Thymus (tissue), 11 donors: ENCODE data around the gene CAMSAP2. TPM values are rescaled to one million over a fixed set of nuclear protein-coding genes. Genes with fewer than 3 reads are reported as not detected.

ENCODE experiments used
- DNase-seq, 9 donors: peaks; one replicate each; pipeline ENCODE4 v3.0.0-alpha.2; 2013; ENCODE audit warnings: low spot score in 9 of 9, low read depth in 6 of 9, missing footprints in 1 of 9
- H3K27ac ChIP-seq, 2 donors: one replicate each; pipeline ENCODE4 v1.5.1; 2013; ENCODE audit warnings: control low read depth in 1 of 2, low read depth in 1 of 2, low read length in 1 of 2, mild to moderate bottlenecking in 1 of 2, moderate library complexity in 1 of 2
- H3K27me3 ChIP-seq, 2 donors: one replicate each; pipeline ENCODE4 v1.5.1; 2013; ENCODE audit warnings: low read length in 1 of 2; ENCODE audit not compliant: control insufficient read depth in 2 of 2, insufficient read depth in 1 of 2
- H3K36me3 ChIP-seq, 2 donors: one replicate each; pipeline ENCODE4 v1.5.1; 2013; ENCODE audit warnings: low read length in 1 of 2, mild to moderate bottlenecking in 1 of 2, moderate library complexity in 1 of 2; ENCODE audit not compliant: control insufficient read depth in 2 of 2, insufficient read depth in 2 of 2
- H3K4me1 ChIP-seq, 2 donors: one replicate each; pipeline ENCODE4 v1.5.1; 2013; ENCODE audit warnings: low read length in 2 of 2; ENCODE audit not compliant: control insufficient read depth in 2 of 2, insufficient read depth in 2 of 2
- H3K4me3 ChIP-seq, 2 donors: one replicate each; pipeline ENCODE4 v1.5.1; 2013; ENCODE audit warnings: low read length in 2 of 2, control low read depth in 1 of 2, mild to moderate bottlenecking in 1 of 2
- H3K9me3 ChIP-seq, 2 donors: one replicate each; pipeline ENCODE4 v1.5.1; 2013; ENCODE audit warnings: low read length in 1 of 2, mild to moderate bottlenecking in 1 of 2; ENCODE audit not compliant: control insufficient read depth in 2 of 2, insufficient read depth in 1 of 2
- WGBS: extraction: QIAGEN DNeasy Blood & Tissue Kit; methylation state at CpG from one replicate; pipeline ENCODE4 v1.1.7; 2013; 5-methylcytosine and 5-hydroxymethylcytosine counted together
- polyA plus RNA-seq: library from polyadenylated mRNA; stranded (reverse); fragments of 200-250 nt; gene quantifications from one replicate; pipeline ENCODE4 v1.2.3, GENCODE V29; 2013
- total RNA-seq: library from RNA; stranded (reverse); fragments of 120-200 nt; gene quantifications from one replicate; pipeline ENCODE4 v1.2.4, GENCODE V29; 2013
- donor health status: healthy.

CAMSAP2 gene
- total and polyA plus RNA-seq, 2 donors, result 6.5 to 9.2 TPM

GRCh38 chr1:200901350-200901749 lies 162.7 kb downstream of the CAMSAP2 start:
- DNase-seq, result no peak
- Histone ChIP-seq H3K9me3 (peaks cover 0 to 5% of the 10 kb centered on the region in 2 donors), H3K27ac (no peak overlapping the region), H3K27me3 (peaks cover 0 to 2% of the 10 kb centered on the region in 2 donors), H3K4me1 (peaks cover 0 to 6% of the 10 kb centered on the region in 2 donors), H3K36me3 (no peaks in the 10 kb centered on the region), H3K4me3 (no peak overlapping the region)
- WGBS, result 100% methylated on average over 5 of the region's 5 CpGs

- no peak for DNase-seq
- H3K4me1 ChIP-seq, result peaks cover 0 to 8% of the 10 kb centered on the region in 2 donors
- no peaks in the 10 kb centered on the region for H3K36me3 ChIP-seq
- WGBS, result 92% methylated on average over 8 of the region's 8 CpGs
- no peak overlapping the region for H3K4me3 ChIP-seq
- H3K27me3 ChIP-seq, result peaks cover 0 to 2% of the 10 kb centered on the region in 2 donors
- H3K27ac ChIP-seq, result no peak overlapping the region
- peaks cover 0 to 1% of the 10 kb centered on the region in 2 donors for H3K9me3 ChIP-seq
Observed at GRCh38 chr1:200901796-200902444, 163.2 kb downstream of the CAMSAP2 start.

GRCh38 chr1:200903793-200904192 lies 165.1 kb downstream of the CAMSAP2 start:
- Histone ChIP-seq H3K27me3 (no peaks in the 10 kb centered on the region), H3K4me1 (peaks cover 0 to 7% of the 10 kb centered on the region in 2 donors), H3K36me3 (no peaks in the 10 kb centered on the region), H3K4me3 (no peak overlapping the region), H3K27ac (no peak overlapping the region), H3K9me3 (peaks cover 0 to 1% of the 10 kb centered on the region in 2 donors)
- no peak for DNase-seq
- 95% methylated on average over 5 of the region's 5 CpGs for WGBS

- Histone ChIP-seq H3K4me3 (no peak overlapping the region), H3K27ac (no peak overlapping the region), H3K27me3 (peaks cover 0 to 2% of the 10 kb centered on the region in 2 donors), H3K9me3 (peaks cover 0 to 1% of the 10 kb centered on the region in 2 donors), H3K36me3 (no peaks in the 10 kb centered on the region), H3K4me1 (peaks cover 0 to 7% of the 10 kb centered on the region in 2 donors)
- no peak for DNase-seq
Observed at GRCh38 chr1:200904772-200905171, 166.1 kb downstream of the CAMSAP2 start.

GRCh38 chr1:200905411-200906052 lies 166.8 kb downstream of the CAMSAP2 start:
- WGBS, result 50% methylated on average over 4 of the region's 4 CpGs
- Histone ChIP-seq H3K4me1 (peaks cover 0 to 7% of the 10 kb centered on the region in 2 donors), H3K4me3 (no peak overlapping the region), H3K36me3 (no peaks in the 10 kb centered on the region), H3K27ac (no peak overlapping the region), H3K9me3 (peaks cover 0 to 1% of the 10 kb centered on the region in 2 donors), H3K27me3 (peaks cover 0 to 2% of the 10 kb centered on the region in 2 donors)
- DNase-seq, result peak in 3 of 9 donors; percentile 28 to 65 (median 39)

GRCh38 chr1:200906491-200906890 lies 167.8 kb downstream of the CAMSAP2 start:
- no peaks in the 10 kb centered on the region for H3K36me3 ChIP-seq
- peaks cover 0 to 1% of the 10 kb centered on the region in 2 donors for H3K9me3 ChIP-seq
- peaks cover 0 to 7% of the 10 kb centered on the region in 2 donors for H3K4me1 ChIP-seq
- peaks cover 0 to 2% of the 10 kb centered on the region in 2 donors for H3K27me3 ChIP-seq
- no peak for DNase-seq
- no peak overlapping the region for H3K27ac ChIP-seq
- H3K4me3 ChIP-seq, result no peak overlapping the region
- 99% methylated on average over 2 of the region's 2 CpGs for WGBS

- peaks cover 0 to 2% of the 10 kb centered on the region in 2 donors for H3K27me3 ChIP-seq
- peaks cover 0 to 7% of the 10 kb centered on the region in 2 donors for H3K4me1 ChIP-seq
- no peak overlapping the region for H3K27ac ChIP-seq
- H3K4me3 ChIP-seq, result no peak overlapping the region
- no peak for DNase-seq
- 92% methylated on average over 5 of the region's 5 CpGs for WGBS
- H3K36me3 ChIP-seq, result no peaks in the 10 kb centered on the region
- peaks cover 0 to 1% of the 10 kb centered on the region in 2 donors for H3K9me3 ChIP-seq
Observed at GRCh38 chr1:200907611-200908097, 169.0 kb downstream of the CAMSAP2 start.

GRCh38 chr1:200908191-200908868 lies 169.6 kb downstream of the CAMSAP2 start:
- Histone ChIP-seq H3K27me3 (peaks cover 0 to 2% of the 10 kb centered on the region in 2 donors), H3K4me1 (peaks cover 0 to 7% of the 10 kb centered on the region in 2 donors), H3K4me3 (no peak overlapping the region), H3K27ac (no peak overlapping the region), H3K36me3 (no peaks in the 10 kb centered on the region), H3K9me3 (peaks cover 0 to 1% of the 10 kb centered on the region in 2 donors)
- 95% methylated on average over 6 of the region's 6 CpGs for WGBS
- no peak for DNase-seq

GRCh38 chr1:200909071-200909470 lies 170.4 kb downstream of the CAMSAP2 start:
- peaks cover 0 to 7% of the 10 kb centered on the region in 2 donors for H3K4me1 ChIP-seq
- WGBS, result 88% methylated on average over 5 of the region's 5 CpGs
- peaks cover 0 to 1% of the 10 kb centered on the region in 2 donors for H3K9me3 ChIP-seq

More at GRCh38 chr1:200909071-200909470, 170.4 kb downstream of the CAMSAP2 start:
- Histone ChIP-seq H3K27me3 (peaks cover 0 to 2% of the 10 kb centered on the region in 2 donors), H3K27ac (no peak overlapping the region), H3K4me3 (no peak overlapping the region), H3K36me3 (no peaks in the 10 kb centered on the region)
- DNase-seq, result no peak
